GM18520 (cell line): ENCODE data around the gene DACT1.

Experiments used
- ATAC-seq: cut with Tn5 transposase; IDR thresholded peaks from one replicate; pipeline ENCODE4 v1.9.1; 2021; ENCODE audit not compliant: unreplicated experiment

DACT1 gene

DNA sequence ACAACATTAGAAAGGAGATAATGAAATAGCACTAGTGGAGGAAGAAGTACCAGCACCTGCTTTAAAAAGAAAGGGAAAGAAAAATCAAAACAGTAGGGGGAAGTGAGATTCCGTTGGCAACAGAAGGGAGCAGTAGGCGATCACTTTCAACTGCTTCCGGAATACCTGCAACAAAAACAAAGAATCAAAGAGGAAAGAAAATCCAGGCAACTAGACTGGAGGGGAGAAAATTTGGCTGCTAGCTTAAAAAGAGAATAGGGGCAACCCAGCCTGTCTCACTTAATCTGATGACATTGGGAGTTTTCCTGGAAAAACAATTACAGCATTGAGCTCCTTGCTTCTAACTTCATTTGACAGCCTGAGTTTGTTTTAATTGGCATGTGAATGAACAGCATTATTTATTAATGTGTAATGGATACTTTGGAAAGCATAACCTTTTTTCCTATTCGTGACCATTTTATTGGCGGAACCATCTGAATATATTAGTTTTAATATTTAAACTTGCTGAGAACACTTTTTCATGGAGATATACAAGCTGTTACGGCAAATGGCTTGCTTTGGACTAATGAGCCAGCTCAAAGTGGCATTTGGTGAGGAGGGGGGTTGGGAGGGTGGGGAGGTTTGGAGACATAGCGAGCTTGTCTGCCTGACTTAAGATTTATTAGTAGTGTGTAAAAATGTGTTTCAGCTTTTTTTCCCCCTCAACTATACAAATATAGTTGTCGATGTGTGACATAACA lies 2.5 kb upstream of the DACT1 start:
- no peak for ATAC-seq

DNA sequence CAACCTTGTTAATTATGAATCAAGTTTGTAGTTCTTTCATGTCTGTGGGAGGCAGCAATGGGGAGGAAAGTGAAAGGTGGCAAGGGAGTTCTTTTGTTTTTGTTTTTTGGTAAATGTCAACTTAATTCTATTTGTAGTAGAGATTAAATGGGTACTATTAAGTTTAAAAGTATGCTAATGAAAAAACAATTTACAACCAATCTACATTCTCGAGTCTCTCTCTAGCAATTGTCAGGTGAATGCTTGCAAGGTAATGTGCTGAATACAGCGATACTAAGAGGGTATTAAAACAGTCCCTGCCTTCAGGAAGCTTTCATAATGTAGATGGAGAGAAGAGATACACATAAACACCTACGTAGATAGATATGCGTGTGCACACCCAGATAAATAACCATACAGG lies 1.6 kb upstream of the DACT1 start:
- no peak for ATAC-seq

DNA sequence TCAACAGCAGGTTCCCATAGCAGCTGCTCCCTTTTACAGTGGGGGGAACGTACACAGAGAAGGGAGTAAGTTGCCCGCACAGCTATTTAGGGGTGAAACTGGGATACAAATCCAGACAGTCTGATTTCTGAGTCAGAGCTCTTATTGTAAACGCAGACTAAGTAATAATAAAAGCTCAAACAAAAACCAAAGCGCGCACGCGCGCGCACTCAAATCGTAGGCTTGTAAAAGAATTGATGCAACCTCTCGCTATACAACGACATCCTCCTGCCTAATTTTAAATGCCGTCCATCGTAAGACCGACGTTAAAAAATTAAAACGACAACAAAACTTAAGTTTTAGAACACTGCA lies 747 bp upstream of the DACT1 start:
- no peak for ATAC-seq

DNA sequence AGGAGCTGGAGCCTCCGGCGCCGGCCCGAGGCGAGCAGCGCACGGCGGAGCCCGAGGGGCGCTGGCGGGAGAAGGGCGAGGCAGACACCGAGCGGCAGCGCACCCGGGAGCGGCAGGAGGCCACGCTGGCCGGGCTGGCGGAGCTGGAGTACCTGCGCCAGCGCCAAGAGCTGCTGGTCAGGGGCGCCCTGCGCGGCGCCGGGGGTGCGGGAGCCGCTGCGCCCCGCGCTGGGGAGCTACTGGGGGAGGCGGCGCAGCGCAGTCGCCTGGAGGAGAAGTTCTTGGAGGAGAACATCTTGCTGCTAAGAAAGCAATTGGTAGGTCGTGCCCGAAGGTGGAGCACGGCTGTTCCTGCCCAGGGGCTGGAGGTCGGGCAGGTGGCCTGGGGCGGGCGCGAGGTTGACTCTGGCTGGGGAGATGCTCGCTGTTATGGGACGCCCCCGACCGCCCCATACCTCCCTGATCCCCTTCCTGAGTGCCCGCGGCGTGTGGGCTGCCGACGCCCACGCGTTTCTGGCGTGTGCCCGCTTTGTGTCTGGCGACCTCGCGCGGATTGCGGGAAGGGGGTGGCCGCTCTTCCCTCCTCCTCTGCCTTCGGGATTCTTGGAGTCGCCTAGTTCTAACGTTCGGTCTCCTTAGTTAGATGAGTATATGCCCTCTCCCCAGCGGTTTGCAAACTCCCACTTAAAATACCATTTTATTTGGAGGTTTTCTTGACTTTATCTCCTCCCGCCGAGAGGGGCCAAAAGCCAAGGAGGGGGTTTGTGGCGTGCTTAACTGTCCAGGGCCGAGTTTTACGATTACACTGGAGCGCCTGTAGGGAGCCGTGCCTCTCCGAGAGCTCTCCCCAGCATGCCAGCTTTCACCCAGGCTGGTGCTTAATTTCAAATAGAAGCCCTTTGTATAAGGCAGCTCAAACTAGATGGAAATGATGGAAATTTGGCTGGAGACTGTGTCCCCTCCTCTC lies 752 bp downstream of the DACT1 start:
- ATAC-seq, result peak; percentile 20

DNA sequence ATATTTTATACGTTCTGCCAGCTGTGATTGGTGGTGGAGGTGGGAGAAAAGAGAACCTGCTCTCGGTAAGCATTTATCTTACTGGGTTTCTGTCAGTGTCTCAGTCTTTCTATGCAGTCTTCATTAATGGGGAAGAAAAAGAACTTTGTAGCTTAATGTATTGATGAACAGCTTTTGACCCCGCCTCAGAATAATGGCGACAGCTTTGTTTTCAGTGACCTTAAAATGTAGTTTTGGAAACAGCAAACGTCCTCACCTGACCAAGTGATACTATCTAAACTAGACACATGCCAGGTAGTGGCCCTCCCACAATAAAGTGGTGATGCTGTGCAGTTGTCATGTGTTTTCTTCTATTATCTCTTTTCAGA lies 1.4 kb downstream of the DACT1 start:
- ATAC-seq, result no peak

DNA sequence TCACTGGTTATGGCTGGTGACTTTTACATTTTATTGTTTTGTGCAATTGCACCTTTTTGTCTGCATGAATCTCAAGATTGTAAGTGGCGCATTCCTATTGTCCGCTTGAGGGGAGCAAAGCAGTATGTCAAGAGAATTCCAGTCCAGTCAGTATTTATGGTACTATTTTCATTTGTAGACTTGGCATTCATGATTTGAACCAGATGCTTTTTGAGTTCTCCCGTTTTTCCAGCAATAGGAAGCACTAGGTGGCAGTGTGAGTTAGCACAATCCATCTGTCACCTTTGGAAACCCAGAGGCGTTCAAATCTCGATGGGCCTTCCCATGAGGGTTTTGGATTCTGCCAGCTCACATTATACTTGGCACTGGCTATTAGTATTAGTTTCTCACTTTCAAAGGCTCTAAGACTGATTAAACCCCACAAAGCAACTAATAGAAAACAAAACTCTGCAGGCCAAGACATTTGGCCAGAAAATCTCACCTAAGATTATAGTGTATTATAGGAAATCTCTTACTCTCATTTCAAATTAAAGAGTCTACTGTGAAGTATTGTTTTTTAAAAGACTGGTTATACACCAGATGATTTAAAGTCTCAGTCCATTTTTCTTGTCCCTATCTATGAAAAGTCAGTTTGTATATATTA lies 2.2 kb downstream of the DACT1 start:
- no peak for ATAC-seq

DNA sequence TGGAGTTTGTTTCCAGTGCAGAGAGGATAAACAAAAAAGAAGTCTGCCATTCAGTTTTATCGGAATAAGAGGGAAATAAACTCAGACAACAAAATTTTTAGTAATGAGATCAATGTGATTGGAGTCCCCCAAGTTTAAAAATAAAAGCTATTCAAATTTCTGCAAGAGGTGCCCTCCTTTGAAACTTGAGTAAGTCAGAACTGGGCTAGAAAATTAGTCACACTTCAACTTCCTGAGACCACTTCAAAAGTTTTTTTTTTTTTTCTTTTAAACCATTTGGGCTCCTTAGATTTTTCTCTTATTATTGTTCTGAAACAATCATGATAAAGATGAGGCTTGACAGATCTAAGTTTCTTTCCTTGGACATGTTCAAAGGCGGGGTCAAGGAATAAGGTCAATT lies 3.2 kb downstream of the DACT1 start:
- ATAC-seq, result no peak

DNA sequence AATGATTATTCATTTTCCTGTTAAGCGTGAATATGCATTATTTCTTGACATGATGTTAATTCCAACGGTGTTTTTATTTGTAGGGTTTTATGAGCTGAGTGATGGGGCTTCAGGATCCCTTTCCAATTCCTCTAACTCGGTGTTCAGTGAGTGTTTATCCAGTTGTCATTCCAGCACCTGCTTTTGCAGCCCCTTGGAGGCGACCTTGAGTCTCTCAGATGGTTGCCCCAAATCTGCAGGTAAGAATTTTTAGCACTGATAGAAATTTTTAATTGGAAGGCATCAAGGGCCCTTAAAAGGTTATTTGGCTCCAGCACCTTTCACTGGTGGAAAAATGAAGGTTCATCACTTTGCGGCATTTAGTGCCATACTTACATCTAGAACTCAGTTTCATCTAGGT lies 3.7 kb downstream of the DACT1 start:
- no peak for ATAC-seq

DNA sequence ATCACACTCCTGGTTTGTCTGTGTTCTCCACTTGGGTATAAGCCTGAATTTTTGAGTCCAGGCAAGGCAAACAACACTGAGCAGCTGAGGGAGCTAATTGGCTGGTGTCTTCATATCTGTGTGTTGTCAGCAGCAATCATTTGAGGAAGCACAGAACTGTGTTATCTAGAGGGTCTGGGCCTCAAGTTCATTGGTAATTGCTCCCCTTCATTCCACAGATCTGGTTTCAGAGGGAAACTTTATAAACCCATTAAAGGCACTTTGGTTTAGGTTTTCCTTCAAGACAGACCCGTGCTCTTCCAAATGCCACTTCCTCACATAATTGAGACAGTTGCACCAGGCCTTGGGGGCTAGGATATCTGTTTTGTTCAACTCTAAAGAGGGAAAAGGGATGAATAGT lies 5.6 kb downstream of the DACT1 start:
- ATAC-seq, result no peak

DNA sequence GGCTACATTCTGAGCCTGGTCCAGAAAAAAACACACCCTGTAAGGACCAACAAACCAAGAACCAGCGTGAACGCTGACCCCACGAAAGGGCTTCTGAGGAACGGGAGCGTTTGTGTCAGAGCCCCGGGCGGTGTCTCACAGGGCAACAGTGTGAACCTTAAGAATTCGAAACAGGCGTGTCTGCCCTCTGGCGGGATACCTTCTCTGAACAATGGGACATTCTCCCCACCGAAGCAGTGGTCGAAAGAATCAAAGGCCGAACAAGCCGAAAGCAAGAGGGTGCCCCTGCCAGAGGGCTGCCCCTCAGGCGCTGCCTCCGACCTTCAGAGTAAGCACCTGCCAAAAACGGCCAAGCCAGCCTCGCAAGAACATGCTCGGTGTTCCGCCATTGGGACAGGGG lies 7.9 kb downstream of the DACT1 start:
- no peak for ATAC-seq

DNA sequence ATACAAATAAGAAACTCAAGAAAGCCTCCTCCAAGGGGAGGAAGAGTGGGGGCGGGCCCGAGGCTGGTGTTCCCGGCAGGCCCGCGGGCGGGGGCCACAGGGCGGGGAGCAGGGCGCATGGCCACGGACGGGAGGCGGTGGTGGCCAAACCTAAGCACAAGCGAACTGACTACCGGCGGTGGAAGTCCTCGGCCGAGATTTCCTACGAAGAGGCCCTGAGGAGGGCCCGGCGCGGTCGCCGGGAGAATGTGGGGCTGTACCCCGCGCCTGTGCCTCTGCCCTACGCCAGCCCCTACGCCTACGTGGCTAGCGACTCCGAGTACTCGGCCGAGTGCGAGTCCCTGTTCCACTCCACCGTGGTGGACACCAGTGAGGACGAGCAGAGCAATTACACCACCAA lies 8.7 kb downstream of the DACT1 start:
- ATAC-seq, result no peak

DNA sequence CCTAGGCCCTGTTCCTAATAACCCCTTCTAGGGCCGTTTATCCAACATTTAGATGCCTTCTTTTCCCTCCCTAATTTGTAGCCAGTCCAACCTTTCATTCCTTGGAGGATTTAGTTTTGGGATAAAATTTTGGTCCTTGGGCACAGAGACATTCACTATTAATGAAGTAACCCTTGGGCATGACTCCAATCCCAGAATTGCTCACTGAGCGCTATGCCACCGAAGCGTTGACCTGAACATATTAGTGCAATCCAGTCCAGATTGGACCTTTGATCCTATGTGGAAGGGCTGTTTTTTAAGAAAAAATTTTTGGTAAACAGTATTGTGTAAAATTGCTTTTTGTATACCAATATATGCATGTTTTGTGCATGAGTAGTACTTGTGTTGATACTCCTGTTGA lies 10.0 kb downstream of the DACT1 start:
- ATAC-seq, result no peak

DNA sequence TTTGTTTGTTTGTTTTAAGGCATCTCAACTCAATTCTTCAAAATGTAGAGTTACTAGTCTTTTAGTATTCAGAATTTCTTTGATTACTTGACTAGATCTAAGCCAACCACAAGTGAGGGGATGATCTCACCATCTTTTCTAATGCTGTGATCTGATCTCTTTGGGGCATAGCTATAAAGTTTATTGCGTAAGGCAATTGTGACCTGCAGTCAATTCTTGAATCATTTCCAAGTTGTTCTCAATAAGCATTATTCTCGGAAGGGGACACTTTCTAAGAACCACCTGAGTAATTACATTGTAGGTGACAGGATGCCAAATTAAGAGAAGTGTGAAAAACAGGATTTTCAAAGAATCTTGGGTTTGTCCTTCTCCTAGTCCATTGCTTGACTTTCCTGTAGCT lies 13.1 kb downstream of the DACT1 start:
- ATAC-seq, result no peak

DNA sequence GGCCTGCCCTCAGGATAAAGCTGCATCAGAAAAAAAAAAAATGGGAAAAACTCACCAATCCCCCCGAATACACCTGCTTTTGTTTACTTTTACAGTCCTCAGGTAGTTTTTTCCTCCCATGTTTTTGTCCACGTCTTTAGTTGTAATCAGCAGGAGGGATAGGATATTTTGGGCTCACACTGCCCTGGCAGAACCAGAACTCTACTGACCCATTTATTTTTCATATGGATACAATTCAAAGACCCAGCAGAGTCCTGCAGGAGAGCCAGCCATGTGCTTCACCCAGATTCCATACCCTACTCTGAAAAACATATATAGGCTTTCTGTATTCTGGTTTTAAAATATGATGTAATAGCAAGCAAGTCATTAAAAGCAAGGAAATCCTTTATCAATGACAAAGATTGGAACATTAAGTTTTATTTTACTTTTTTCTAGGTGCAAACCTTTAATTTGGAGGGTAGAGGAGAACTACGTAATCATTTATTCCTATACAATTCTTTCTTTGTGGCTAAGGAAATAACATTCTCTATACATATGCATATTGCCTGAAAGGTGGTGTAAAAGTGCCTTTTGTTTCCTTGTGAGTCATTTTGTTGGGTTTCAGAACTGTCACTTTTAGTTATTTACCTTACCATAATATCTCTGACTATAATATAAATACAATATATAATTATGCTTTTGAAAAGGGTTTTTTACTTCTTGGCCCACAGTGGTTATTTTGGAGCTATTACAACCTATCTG lies 19.1 kb downstream of the DACT1 start:
- ATAC-seq, result no peak

DNA sequence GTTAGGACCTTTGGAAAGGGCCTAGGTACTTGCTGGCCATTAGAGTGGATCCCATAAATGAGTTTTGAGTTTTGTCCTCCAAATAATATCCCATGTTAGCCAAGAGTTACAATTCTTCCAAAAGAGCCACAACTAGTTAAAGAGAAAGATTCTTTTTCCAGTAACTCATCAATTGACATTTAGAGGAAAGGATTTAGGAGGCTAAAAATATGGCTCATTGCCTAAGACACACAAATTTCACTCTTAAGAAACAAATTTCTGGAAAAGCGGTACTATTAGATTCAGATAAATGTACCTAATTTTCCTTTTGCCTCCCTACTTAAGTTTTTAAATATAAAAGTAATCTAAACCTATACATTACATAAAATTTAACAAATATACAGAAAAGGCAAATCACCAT lies 21.3 kb downstream of the DACT1 start:
- ATAC-seq, result no peak

DNA sequence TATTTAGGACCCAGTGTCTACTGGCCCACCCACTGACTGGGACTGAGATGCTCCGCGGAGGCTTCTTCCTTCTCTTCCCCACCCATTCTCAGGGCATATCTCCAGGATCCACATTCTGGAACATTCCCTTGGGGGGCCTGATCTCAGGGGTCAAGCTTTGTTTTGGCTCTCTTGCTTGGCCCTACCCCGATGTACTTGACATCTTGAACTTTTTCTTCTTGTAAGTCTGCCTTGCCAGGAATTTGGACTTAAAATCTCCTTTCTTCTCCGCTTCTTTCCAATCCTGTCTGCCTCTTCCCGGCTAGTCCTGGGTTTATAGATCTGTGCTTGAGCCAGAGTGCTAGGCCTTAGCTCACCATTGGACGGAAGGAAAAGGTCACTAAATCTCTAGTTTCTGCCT lies 22.1 kb downstream of the DACT1 start:
- ATAC-seq, result no peak

DNA sequence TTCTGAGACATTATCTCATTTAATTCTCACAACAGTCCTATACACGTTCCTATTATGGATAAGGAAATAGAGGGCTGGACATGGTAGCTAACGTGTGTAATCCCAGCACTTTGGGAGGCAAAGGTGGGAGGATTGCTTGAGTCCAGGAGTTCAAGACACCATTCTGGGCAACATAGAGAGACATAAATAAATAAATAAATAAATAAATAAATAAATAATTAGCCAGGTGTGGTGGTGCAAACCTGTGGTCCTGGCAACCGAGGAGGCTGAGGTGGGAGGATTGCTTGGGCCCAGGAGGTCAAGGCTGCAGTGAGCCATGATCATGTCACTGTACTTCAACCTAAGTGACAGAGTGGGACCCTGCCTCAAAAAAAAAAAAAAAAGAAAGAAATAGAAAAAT lies 22.6 kb downstream of the DACT1 start:
- no peak for ATAC-seq

DNA sequence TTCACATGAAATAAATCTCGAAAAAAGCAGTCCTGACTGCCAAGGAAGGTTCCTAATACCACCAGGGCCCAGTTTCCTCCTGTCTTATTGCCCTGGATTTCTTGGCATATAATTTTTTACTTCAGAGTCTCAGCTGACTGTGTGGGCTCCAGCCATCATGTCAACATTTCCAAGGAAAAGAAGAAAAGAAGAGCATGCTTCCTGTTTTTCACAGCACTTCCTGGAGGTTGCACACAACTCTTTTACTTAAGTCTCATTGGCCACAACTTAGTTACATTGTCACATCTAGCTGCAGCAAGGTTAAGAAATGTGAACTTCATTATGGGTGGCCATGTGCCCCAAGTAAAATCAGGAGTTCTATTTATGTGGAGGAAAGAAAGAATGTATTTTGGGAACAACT lies 24.3 kb downstream of the DACT1 start:
- no peak for ATAC-seq

DNA sequence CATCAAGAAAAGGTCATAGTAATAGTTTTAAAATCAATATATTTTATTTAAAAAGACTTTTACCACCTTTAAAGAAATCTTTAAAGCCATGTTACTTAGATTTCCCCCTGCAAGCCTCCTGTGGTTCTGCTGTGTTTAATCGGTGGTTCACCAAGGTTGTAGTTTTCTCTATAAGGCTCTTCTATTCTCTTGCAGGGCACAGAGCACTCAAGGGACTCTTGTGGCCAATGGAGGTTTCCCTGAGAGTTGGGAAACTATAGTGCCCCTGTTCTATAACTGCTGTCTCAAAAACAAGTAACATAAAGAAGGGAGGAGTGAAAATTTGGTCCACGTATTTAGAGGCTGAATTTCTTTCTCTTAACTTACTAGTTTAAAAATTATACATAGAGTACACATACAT lies 25.0 kb downstream of the DACT1 start:
- ATAC-seq, result no peak

DNA sequence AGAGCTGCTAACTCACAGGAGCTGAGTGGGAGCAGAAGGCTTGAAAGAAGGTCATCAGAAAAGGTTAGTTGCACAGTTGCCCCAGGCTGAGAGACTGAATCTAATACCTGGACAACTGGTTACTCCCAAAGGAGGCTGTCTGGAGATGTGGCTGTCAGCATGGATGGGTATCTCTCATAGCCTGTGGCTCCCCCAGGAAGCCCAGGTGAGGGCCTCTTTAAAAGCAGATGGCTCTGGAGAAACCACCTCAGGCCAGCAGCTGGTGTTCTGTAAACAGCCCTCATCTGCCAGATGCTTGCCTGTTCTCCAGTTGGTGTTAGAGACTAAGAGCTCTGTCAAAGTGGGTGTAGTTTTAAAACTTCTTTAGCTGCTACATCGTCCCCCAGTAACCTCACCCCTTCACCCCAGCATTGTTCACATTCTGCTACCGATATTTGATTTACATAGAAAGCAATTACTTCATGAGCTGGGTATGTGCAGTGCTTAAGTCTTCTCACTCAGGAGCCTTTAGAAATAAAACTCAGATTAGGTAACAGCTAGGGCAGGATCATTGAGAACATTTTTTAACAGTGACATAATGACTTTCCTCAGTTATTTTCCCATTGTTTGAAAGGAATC lies 25.8 kb downstream of the DACT1 start:
- ATAC-seq, result no peak
